Measurements from ENCODE around the gene ZNF646. TPM values are rescaled to one million over a fixed set of nuclear protein-coding genes. Genes with fewer than 3 reads are reported as not detected.

Gene ZNF646
- polyA plus RNA-seq, 1 donor from 2014 or later, result 8.5 TPM

DNA sequence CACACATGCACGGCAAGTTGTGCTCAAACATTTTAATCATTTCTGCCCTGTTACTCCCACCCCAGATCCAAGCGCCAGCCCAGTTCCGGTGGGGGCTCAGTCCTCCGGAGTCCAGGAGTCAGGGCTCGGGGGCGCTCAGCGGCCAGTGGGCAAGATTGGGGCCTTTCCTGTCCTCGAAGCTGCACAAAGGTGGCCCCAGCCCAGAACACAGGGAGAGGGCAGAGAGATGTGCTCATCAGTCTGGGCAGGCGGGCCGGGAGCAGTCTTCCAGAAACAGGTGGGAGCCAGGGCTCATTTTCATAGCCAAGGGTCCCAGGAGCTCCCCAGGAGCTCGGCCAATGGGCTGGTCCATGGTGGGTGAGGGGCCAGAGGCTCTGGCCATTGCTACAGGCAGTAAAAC, 57.2 kb downstream of the ZNF646 start:
- Histone ChIP-seq H3K9me2 (ENCODE audit: insufficient read depth, low read length) (no peaks in the 10 kb centered on the region), H3K4me3 (ENCODE audit: low read length) (no peak overlapping the region), H2AFZ (ENCODE audit: low read depth, low read length) (no peak overlapping the region), H3K9ac (ENCODE audit: low read length) (no peak overlapping the region), H3K79me2 (replicated peaks; ENCODE audit: insufficient read depth, low read length) (no peaks in the 10 kb centered on the region), H3K4me2 (ENCODE audit: low read length) (no peak overlapping the region), H3K27me3 (ENCODE audit: insufficient read depth, low read depth, low read length) (no peaks in the 10 kb centered on the region), H3K27ac (ENCODE audit: low read length) (no peak overlapping the region), H3F3A (ENCODE audit: insufficient read depth, low read length, poor library complexity, severe bottlenecking) (no peaks in the 10 kb centered on the region), H3K36me3 (ENCODE audit: insufficient read depth, low read length) (no peaks in the 10 kb centered on the region), H4K20me1 (ENCODE audit: insufficient read depth) (no peaks in the 10 kb centered on the region), H3K9me3 (ENCODE audit: low read length) (no peaks in the 10 kb centered on the region)
- TF ChIP-seq RAD21 (conservative IDR thresholded peaks at IDR 0.05) (no peak), EZH2 (IDR thresholded peaks at IDR 0.05; ENCODE audit: borderline replicate concordance, insufficient read depth, low read length, poor library complexity, severe bottlenecking) (no peak), EP300 (conservative IDR thresholded peaks at IDR 0.05; ENCODE audit: poor library complexity, severe bottlenecking) (no peak), SMC3 (conservative IDR thresholded peaks at IDR 0.05; ENCODE audit: poor library complexity) (no peak), MXI1 (conservative IDR thresholded peaks at IDR 0.05; ENCODE audit: poor library complexity, severe bottlenecking) (no peak), POLR2AphosphoS5 (IDR thresholded peaks at IDR 0.05) (no peak), TAF1 (IDR thresholded peaks at IDR 0.05; ENCODE audit: low read depth) (no peak)
- TF ChIP-seq, protein P1, sequence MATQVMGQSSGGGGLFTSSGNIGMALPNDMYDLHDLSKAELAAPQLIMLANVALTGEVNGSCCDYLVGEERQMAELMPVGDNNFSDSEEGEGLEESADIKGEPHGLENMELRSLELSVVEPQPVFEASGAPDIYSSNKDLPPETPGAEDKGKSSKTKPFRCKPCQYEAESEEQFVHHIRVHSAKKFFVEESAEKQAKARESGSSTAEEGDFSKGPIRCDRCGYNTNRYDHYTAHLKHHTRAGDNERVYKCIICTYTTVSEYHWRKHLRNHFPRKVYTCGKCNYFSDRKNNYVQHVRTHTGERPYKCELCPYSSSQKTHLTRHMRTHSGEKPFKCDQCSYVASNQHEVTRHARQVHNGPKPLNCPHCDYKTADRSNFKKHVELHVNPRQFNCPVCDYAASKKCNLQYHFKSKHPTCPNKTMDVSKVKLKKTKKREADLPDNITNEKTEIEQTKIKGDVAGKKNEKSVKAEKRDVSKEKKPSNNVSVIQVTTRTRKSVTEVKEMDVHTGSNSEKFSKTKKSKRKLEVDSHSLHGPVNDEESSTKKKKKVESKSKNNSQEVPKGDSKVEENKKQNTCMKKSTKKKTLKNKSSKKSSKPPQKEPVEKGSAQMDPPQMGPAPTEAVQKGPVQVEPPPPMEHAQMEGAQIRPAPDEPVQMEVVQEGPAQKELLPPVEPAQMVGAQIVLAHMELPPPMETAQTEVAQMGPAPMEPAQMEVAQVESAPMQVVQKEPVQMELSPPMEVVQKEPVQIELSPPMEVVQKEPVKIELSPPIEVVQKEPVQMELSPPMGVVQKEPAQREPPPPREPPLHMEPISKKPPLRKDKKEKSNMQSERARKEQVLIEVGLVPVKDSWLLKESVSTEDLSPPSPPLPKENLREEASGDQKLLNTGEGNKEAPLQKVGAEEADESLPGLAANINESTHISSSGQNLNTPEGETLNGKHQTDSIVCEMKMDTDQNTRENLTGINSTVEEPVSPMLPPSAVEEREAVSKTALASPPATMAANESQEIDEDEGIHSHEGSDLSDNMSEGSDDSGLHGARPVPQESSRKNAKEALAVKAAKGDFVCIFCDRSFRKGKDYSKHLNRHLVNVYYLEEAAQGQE (IDR thresholded peaks at IDR 0.05; ENCODE audit: borderline replicate concordance), result no peak
- TF ChIP-seq, protein P2, sequence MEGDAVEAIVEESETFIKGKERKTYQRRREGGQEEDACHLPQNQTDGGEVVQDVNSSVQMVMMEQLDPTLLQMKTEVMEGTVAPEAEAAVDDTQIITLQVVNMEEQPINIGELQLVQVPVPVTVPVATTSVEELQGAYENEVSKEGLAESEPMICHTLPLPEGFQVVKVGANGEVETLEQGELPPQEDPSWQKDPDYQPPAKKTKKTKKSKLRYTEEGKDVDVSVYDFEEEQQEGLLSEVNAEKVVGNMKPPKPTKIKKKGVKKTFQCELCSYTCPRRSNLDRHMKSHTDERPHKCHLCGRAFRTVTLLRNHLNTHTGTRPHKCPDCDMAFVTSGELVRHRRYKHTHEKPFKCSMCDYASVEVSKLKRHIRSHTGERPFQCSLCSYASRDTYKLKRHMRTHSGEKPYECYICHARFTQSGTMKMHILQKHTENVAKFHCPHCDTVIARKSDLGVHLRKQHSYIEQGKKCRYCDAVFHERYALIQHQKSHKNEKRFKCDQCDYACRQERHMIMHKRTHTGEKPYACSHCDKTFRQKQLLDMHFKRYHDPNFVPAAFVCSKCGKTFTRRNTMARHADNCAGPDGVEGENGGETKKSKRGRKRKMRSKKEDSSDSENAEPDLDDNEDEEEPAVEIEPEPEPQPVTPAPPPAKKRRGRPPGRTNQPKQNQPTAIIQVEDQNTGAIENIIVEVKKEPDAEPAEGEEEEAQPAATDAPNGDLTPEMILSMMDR (IDR thresholded peaks at IDR 0.05; ENCODE audit: poor library complexity, severe bottlenecking), result no peak

DNA sequence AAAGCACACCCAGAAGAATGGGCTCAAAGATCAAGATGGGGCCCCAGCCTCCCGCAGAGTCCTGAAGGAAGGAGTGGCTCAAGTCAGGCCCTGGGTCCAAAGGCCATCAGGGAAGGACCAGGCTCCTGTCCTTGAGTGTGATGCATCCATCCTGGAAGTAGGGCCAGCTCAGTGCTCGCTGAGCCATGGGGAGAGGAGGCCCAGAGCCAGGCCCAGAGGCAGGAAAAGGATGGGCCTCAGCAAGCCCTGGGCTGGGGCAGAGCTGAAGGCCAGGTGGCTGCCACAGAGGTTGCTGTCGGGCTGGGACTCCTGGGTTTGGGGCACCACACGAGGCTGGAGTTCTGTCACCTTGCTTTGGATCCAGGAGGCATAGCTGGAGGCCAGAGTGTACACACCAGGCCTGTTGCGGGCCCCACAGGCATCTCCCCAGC, 57.6 kb downstream of the ZNF646 start:
- no peaks in the 10 kb centered on the region for H3K9me2 ChIP-seq (ENCODE audit: insufficient read depth, low read length)
- no peak overlapping the region for H3K4me3 ChIP-seq (ENCODE audit: low read length)
- H3K4me2 ChIP-seq (ENCODE audit: low read length), result no peak overlapping the region
- no peaks in the 10 kb centered on the region for H4K20me1 ChIP-seq (ENCODE audit: insufficient read depth)
- H3K27ac ChIP-seq (ENCODE audit: low read length), result no peak overlapping the region
- H3K36me3 ChIP-seq (ENCODE audit: insufficient read depth, low read length), result no peaks in the 10 kb centered on the region
- H3K9me3 ChIP-seq (ENCODE audit: low read length), result no peaks in the 10 kb centered on the region
- TF ChIP-seq EZH2 (IDR thresholded peaks at IDR 0.05; ENCODE audit: borderline replicate concordance, insufficient read depth, low read length, poor library complexity, severe bottlenecking) (no peak), RAD21 (conservative IDR thresholded peaks at IDR 0.05) (no peak), TAF1 (IDR thresholded peaks at IDR 0.05; ENCODE audit: low read depth) (no peak)
- TF ChIP-seq, protein P1 (IDR thresholded peaks at IDR 0.05; ENCODE audit: borderline replicate concordance), result no peak
- H3K27me3 ChIP-seq (ENCODE audit: insufficient read depth, low read depth, low read length), result no peaks in the 10 kb centered on the region
- H2AFZ ChIP-seq (ENCODE audit: low read depth, low read length), result no peak overlapping the region
- no peaks in the 10 kb centered on the region for H3F3A ChIP-seq (ENCODE audit: insufficient read depth, low read length, poor library complexity, severe bottlenecking)
- no peak overlapping the region for H3K9ac ChIP-seq (ENCODE audit: low read length)
- H3K79me2 ChIP-seq (replicated peaks; ENCODE audit: insufficient read depth, low read length), result no peaks in the 10 kb centered on the region
